Colon (tissue), 2 donors: Measurements from ENCODE around the gene DNAJB6.

Experiments
- FAIRE-seq: peaks from 2 replicates; lab custom pipeline; 2012; peaks lifted over from hg19 to GRCh38; lab: Jason Lieb, UNC
- donor health status: control.
- donor health status: control.

The DNAJB6 gene

DNA sequence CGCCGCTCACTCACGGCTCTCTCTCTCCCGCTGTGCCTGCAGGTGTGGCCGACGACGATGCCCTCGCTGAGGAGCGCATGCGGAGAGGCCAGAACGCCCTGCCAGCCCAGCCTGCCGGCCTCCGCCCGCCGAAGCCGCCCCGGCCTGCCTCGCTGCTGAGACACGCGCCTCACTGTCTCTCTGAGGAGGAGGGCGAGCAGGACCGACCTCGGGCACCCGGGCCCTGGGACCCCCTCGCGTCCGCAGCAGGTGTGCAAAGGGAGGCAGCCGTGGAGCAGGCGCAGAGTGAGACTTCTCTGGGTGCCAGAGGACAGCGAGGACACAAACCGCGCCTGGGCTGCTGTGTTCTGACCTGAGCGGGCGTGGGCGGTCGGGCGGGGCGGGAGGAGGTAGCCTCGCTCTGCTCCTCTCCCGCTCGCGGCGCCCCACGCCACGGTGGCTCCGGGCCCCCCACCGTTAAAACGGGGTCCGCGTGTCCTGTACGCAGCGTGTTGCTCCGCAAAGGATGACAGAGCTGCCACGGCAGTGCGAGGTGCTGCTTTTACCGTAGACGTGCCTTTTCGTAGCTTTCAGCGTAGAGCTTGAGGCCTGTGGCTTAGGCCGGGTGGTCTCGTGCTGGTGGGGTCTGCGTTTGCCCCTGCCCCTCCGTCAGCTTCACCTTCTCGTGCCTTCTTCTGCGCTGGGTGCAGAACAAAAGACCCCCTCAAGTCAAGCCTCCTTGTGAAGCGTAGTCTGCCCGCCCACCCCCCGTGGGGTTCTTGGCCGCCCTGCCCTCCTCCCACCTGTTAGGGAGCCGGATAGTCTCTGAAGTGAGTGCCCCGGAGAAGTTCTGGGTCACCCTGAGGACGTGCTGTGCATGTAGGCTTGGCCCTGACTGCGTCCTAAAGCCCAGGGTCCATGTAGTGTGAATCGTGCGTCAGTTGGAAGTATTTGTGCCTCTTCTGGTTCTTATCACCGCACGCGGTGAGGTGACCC is 73.2 kb downstream of the DNAJB6 start:
- no peak for FAIRE-seq

- no peak for FAIRE-seq
Observed at GRCh38 chr7:157410831-157411556, 74.2 kb downstream of the DNAJB6 start.

GRCh38 chr7:157411580-157411979 is 74.8 kb downstream of the DNAJB6 start:
- FAIRE-seq, result no peak

DNA sequence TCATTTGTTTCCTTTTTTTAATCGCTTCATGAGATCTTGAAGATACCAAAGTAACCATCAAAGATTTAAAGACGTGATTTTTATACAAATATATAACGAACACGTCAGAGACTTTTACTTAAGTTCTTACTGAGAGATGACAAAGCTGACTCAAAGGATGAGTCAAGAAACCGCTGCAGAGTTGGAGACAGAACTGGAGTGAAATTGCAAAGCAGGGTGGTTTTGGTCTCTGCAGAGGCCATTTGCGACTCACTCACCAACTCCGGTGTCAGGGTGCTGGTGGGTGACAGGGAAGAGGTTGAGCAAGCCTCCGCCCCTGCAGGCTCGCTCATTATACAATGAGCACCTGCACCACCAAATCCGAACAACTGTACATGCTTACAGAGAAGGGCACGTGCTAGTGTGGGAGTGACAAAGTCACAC is 75.2 kb downstream of the DNAJB6 start:
- FAIRE-seq, result no peak

DNA sequence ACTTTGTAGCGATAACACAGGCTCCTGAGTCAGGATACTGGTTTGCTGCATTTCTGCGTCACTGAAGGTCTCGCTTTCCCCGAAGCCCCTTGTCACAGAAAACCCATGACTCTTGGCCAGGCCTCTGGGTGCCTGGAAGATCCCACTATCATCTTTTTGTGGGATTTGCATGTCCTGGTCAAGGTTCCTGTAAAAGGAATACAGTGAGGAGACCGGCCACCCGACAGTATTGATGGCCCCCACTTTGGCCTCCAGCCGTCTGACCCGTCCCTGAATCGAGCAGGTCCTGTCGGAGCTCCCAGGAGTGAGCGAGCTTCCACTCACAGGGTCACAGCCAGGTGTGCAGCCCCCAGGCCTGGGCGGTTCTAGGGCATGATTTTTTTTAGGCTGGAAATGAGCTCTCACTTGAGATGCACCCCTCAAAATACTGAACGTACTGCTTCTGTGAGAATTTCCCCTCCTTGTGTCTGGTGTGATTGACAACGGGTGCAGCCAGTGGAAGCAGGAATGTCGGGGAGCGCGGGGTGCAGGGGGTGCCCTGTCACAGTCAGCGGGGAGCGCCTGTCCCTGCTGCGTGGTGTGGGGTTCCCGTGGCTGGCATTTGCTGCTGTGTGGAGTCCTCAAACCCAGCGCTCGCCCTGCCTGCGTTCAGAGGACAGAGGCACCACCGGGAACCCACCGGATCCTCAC is 75.8 kb downstream of the DNAJB6 start:
- no peak for FAIRE-seq

DNA sequence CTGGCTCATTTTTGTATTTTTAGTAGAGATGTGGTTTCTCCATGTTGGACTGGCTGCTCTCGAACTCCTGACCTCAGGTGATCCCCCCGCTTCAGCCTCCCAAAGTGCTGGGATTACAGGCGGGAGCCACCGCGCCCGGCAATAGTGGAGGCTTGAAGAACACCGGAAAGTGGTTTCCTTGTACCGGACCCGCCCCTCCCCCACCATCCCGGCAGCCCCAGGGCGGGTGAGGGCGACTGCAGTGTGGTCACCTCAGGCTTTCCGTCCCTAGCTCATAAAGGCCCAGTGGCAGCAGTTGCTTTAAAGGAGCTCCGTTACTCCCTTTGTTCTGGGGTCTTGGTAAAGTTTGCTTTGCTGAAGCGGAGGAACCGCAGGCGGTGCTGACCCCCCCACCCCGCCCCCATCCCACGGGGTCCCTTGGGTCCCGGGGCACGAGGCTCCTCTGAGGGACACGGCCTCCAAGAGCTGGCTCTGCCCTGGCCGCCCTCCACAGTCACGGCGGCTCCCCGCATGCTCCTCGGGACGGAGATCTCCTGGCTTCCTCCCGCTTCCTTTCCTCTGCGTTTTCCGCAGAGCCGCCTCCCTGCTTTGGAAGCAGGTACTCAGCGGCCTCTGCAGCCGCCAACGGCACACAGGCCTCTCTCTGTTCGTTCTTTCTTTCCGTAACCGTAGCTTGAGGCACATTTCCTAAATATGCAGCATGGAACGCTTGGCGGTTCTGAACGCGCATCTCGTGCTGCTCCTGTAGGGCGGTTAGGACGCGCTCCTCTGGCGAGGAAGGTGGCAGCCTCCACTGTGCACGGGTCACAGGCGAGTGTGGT is 77.3 kb downstream of the DNAJB6 start:
- no peak for FAIRE-seq

- FAIRE-seq, result no peak
Observed at GRCh38 chr7:157414702-157415096, 77.9 kb downstream of the DNAJB6 start.

GRCh38 chr7:157415486-157415885 is 78.7 kb downstream of the DNAJB6 start:
- no peak for FAIRE-seq

DNA sequence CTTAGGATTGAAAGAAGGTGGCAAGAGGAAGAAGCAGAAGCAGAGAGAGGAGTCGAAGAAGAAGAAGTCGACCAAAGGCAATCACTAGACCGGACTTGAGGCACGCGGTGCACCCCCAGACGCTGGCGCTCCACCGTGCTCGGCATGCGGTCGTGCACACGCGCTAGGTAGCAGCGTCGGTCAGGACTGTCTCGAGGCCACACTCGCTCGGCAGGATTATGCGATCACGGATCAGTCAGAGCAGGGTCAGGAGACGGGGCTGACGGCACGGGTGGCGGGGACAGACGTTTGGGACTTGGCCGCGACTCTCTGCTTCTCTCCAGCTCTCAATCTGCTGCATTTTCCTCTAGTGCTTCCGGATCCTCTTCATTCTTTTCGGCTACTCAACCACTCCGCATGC is 79.2 kb downstream of the DNAJB6 start:
- FAIRE-seq, result no peak

DNA sequence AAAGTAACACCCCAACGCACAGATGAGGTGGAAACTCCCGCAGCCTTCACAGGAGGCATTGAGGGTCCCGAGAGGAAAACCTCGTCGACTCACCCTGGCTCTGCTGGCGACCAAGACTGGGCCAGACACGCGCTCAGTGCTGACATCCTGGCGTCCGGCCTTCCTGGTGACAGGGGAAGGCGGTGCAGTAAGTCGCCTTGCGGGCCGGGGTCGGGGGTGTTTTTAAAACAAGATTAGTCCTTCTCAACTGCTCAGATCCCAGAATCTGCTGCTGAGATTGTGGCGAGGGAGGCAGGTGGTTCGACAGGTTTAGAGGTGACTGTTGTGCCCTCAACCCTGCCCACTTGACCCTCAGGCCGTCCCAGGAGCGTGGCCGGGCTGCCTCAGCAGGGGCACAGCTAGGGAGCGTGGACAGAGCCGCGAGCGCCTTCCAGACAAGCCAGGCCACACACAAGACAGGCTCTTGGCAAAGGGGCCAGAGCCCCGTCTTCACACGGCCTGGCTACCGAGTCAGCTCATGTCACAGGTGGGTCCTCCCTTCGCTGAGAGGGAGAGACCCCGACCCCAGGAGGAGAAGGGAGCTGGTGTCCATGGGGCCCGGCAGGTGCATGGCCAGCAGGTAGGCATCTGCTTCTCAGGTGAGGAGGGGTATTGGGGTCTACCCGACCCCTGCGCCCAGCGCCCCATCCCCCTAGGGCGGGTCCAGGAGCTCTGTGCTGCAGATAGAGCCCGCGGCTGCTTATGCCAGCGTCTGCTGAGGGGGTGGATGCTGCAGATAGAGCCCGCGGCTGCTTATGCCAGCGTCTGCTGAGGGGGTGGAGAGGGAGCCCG is 81.6 kb downstream of the DNAJB6 start:
- no peak for FAIRE-seq

- FAIRE-seq, result no peak
Observed at GRCh38 chr7:157419035-157419293, 82.2 kb downstream of the DNAJB6 start.

- FAIRE-seq, result no peak
Observed at GRCh38 chr7:157422279-157422678, 85.5 kb downstream of the DNAJB6 start.

DNA sequence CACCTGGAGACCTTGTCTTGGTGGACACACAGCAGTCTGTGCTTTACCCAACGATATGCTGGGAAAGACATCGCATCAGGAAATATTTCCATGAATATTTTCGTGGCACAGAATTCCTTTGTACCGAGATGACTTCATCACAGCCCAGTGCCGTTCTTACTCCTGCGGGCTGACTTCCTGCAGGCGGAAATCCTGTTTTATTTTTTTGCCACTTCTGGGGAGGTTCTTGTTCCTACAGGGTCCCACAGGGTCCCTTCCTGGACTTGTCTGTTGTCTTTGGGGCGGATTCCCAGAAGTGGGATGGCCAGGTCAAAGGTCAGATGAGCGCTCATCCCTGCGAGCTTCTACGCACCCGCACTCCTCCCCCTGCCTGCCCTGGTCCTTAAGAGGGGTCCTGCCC is 86.5 kb downstream of the DNAJB6 start:
- FAIRE-seq, result no peak

DNA sequence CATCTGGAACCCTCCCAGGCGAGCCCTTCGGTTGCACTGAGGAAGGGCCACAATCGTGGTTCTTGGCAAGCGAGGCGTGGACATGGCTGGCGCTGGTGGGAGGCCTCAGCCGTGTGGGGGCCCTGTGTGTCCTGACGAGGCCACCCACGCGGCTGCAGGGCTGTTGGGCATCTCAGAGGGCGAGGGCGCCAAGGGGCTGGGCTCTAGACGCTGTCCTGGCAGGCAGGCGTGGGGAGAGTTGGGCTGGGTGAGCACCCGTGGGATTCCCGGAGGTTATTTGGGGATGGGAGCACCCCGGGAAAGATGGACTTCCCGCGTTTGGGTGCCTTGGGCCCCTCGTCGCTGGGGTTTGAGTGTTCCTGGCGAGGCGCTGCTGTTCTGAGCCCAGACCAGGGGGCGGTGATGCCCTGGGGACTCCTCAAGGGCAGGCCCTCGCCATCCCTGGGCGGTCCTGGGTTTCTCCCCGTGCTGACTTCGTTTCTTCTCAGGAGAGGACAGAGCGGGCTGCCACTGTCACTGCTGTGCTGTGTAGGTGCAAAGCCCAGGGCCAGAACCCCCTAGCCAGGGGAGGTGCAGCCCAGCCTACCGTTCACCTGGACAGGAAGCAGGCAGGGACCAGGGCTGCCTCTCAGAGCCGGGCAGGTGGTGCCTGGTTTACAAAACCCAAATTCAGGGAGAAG is 87.2 kb downstream of the DNAJB6 start:
- no peak for FAIRE-seq

DNA sequence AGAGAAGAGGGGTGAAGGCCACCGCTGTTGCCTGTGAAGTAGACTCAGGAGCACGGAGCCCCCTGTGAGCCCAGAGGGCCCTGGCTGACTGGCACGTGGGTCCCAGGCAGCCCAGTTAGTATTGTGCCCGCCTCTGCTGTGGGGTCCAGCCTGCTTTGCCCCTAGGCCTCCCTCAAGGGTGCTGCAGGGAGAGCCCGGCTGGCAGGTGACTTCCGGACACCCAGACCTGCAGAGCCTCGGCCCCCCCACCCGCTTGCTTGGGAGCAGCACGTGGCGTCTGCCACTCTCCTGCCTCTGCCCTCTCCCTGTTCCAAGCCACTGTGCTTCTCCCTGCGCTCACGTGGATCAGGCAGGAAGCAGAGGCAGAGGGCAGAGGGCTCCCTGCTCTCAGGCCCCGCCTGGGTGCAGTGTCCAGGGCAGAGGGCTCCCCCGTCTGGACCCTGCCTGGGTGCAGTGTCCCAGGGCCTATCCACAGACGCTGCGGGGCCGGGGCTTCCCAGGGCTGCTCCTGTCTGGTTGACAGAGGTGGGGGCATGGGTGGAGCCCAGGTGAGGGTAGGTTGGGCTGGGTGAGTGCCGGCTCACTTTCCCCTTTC is 88.4 kb downstream of the DNAJB6 start:
- no peak for FAIRE-seq

DNA sequence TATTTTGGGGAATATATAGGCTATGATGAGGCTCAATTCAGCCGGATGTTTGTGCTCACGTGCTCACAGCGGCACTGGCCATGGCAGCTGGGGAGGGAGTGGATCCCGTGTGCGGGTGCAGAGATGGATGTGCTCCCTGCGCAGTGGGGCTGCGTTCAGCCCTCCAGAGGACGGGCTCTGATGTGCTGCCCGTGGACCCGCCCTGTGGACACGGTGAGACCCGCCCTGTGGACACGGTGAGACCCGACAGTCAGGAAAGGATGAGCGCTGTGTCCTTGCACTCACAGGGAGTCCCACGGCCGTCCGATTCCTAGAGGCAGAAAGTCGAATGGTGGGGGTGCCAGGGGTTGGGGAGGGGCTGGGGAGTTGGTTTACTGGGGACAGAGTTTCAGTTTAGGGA is 89.0 kb downstream of the DNAJB6 start:
- no peak for FAIRE-seq

GRCh38 chr7:157426463-157427301 is 89.9 kb downstream of the DNAJB6 start:
- no peak for FAIRE-seq

- no peak for FAIRE-seq
Observed at GRCh38 chr7:157427811-157428553, 91.2 kb downstream of the DNAJB6 start.

DNA sequence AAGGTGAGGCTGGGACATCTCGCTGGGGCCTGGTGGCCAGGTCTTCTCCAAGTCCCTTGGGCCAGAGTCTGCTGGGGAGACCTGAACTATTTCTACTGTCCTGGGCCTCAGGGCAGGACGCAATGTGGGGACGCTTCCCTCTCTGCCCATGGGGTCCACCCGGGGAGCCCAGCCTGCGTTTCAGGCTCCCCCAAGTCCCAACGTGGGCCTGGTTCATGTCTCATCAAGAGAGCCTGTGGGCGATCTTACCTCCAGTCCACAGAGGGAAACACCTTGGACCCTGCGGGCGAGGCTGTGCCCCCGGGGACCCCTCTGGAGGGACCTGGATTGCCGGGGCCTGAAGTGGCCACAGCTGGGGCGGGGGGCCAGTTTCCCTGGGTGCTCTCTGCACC is 91.7 kb downstream of the DNAJB6 start:
- FAIRE-seq, result no peak
